SU-DHL-6 (cell line): ENCODE data around the gene C19orf85.

Experiments used
- CTCF ChIP-seq: fragments of 200-600 bp; sonication (generic); IDR thresholded peaks from one replicate; pipeline ENCODE4 v1.5.1; 2017; ENCODE audit warnings: antibody characterized with exemption, mild to moderate bottlenecking, low read length, moderate library complexity; ENCODE audit not compliant: insufficient read depth, poor library complexity, severe bottlenecking
- EZH2phosphoT487 ChIP-seq: fragments of 200-600 bp; sonication (generic), shearing (Covaris generic); conservative IDR thresholded peaks from 2 replicates; pipeline ENCODE4 v1.6.1; 2018; ENCODE audit warnings: mild to moderate bottlenecking, antibody characterized with exemption, low read length, moderate library complexity, mixed read lengths

GRCh38 chr19:55466241-55466614, 1.7 kb upstream of the C19orf85 start:
- no peak for TF ChIP-seq CTCF
- TF ChIP-seq EZH2phosphoT487, result no peak
